Measurements from ENCODE around the gene FER.
"Not testable (repeated sequence)": the region's sequence is repeated elsewhere in the genome, so short reads cannot be mapped to it uniquely, and the experiment has no call there.

FER gene

DNA sequence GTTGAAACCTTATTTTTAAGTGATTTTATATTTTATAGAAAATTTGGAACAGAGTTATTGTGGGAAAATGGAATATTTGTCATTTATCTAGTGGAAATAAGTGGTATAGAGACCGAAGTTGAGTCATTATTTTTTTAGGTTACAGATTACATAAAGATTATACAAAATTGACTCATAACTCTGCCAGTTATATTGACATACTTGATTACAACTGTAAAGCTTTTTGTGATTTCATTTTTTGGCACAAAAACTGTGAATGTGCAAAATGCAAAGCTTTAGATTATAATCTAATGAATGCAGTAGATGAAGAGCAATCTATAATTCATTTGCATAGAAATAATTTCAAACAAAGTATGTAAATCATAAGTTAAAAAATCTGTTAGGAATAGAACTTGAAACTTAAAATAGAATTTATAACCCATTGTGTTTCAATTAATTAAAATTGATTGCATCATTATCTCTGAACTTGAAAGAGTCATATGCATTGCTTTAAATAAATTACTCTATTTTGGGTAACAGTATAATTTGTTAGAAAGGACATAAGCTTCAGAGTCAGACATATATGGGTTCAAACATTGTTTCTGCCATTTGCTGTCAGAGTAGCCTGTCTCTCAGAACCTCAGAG, 280.4 kb downstream of the FER start:
- in situ Hi-C loops (cut with HindIII; ENCODE audit: low sequenced_read_pairs), result no loop called here

DNA sequence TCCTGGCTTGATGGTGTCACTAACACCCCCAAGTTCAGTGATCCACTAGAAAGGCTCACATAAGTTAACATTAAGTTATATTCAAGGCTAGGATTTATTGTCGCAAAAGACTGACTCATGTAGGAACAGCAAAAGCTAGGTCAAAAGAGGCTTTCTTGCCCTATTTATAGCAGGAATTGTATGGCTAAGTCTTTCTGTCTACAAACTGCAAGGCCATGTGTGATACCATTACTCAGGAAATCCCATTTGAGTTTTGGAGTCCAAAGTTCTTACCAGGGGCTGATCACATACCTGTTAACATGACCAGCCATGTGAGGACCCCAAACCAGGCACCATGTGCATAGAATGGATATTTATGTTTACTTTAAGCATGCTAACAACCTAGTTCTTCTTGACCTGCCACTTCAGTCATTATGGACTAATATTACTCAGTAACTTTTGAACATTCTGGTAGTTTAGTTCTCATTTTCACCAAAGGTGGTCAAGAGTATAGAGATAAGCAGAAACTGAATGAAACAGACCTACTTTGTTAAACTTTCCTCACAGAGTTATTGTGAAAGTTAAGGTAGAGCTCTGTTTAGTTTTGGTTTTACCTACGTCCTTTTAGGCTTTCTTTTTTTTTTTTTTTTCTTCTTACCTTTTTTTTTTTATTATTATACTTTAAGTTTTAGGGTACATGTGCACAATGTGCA, 281.1 kb downstream of the FER start:
- in situ Hi-C loops (cut with HindIII; ENCODE audit: low sequenced_read_pairs), result no loop called here

DNA sequence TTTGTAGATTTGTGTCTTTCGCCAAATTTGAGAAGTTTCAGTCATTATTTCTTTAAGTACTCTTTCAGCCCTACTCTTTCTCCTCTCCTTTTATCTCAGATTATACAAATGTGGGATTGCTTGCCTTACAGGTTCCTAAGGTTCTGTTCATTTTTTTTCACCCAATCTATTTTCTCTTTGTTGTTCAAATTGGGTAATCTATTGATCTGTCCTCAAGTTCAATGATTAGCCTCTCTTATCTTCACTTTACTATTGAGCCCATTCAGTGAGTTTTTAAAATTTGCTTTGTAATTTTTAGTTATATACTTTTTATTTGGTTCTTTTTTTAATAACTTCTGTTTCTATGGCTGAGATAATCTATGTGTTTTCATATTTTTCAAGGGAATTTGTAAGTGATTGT, 282.1 kb downstream of the FER start:
- in situ Hi-C loops (cut with HindIII; ENCODE audit: low sequenced_read_pairs), result loop anchor here (10.0 kb wide), 1 partner anchor 275 kb away; no protein-coding TSS in a partner anchor

DNA sequence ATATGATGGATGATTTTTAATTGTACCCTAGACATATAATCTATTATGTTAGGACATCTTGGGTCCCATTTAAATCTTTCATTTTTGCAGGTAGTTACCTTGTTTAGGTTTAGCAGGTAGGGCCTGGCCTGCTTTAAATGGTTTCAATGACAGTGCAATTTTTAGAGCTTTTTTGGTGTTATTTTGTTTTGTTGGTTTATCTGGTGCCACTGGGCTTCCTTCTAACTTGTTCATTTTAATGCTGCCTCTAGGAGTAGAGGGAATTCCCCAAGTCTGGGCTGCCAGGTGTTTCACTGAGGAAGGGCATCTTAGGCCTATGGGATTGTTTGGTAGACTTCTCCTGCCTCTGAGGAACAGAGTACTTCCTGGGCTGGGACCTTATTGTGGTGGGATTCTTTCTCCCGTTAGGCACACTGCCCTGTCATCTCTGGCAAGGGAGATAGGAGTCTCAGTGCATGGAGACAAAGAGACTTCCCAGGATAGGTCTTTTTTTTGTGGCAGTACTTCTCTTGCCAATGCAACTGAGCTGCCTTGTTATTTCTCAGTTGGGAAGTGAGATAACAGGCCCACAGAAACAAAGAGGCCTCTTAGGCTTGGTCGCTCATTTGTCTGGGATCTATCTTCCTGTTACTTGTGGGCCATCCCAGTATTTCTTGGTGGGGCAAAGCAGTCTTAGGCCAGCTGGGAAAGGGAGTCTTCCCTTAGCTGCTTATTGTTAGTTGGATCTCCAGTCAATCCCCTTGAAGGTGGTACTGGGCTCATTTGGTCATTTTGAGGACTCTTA, 282.9 kb downstream of the FER start:
- in situ Hi-C loops (cut with HindIII; ENCODE audit: low sequenced_read_pairs), result loop anchor here (10.0 kb wide), 1 partner anchor 276 kb away; no protein-coding TSS in a partner anchor

- in situ Hi-C loops (cut with HindIII; ENCODE audit: low sequenced_read_pairs), result loop anchor here (10.0 kb wide), 1 partner anchor 280 kb away; no protein-coding TSS in a partner anchor
Measured at GRCh38 chr5:109034306-109034705, 286.6 kb downstream of the FER start.

DNA sequence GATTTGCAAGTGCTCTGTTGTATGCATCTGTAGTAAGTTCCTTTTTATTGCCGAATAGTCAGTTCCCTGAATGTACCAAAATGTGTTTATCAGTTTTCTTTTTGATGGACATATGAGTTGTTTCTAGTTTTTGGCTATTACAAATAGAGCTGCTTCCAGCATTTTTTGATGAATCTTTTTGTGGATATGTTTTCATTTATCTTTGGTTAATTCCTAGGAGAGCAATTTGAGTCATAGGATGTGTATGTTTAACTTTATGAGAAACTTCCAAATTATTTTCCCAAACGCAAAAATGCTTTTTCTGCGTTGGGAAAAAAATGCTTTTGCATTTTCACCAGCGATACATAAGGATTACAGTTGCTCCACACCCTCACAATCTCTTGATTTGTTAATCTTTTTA, 287.7 kb downstream of the FER start:
- in situ Hi-C loops (cut with HindIII; ENCODE audit: low sequenced_read_pairs), result loop anchor here (10.0 kb wide), 1 partner anchor 281 kb away; no protein-coding TSS in a partner anchor

DNA sequence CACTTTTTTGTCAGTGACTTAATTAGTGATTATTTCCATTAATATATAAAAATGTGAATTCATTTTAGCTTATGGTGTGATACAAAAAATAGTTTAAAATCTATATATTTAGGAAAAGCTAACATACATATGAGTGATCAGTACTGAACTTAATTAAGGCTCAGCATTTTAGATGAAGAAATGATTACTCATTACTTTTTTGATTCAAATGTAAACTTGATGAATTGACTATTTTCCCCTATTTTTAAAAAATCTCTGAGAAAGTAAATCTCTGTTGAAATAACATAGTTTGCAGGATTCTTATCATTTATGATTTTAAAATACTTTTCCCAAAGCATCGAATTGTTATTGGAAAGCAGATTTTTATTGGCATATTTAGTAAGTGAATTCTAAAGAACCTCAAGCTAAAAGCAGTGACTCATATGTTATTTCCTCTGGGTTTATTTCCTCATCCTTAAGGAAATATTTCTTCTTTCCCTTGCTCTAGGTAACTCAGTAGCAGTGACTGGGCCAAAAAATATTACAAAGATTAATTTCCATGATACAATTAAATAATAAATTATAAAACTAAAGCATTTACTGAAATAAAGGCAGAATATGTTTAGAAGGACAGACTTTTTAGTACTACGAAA, 290.6 kb downstream of the FER start:
- in situ Hi-C loops (cut with HindIII; ENCODE audit: low sequenced_read_pairs), result loop anchor here (10.0 kb wide), 1 partner anchor 284 kb away; no protein-coding TSS in a partner anchor

DNA sequence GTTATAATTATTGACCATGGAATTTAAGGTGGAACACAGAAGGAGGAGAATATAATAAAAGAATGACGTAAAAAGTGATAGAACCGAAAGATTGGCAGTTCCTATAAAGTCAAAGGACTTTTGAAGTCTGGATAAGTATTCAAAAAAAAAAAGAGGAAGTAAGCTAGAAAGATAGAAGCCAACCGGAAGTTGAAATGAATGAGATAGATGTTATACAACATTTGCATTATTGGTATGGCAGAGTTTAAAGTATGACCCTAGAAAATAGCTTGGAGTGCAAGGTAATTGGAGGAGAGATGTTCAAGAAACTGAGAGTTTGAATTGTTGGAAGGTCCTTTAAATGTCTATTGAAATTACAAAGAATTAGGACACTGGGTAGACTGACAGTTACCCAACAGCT, 293.6 kb downstream of the FER start:
- in situ Hi-C loops (cut with HindIII; ENCODE audit: low sequenced_read_pairs), result no loop called here

- in situ Hi-C loops (cut with HindIII; ENCODE audit: low sequenced_read_pairs), result no loop called here
Measured at GRCh38 chr5:109045710-109046109, 298.0 kb downstream of the FER start.

- in situ Hi-C loops (cut with HindIII; ENCODE audit: low sequenced_read_pairs), result no loop called here
Measured at GRCh38 chr5:109049565-109049964, 301.9 kb downstream of the FER start.

GRCh38 chr5:109050321-109050720, 302.6 kb downstream of the FER start:
- in situ Hi-C loops (cut with HindIII; ENCODE audit: low sequenced_read_pairs), result not testable (repeated sequence)

DNA sequence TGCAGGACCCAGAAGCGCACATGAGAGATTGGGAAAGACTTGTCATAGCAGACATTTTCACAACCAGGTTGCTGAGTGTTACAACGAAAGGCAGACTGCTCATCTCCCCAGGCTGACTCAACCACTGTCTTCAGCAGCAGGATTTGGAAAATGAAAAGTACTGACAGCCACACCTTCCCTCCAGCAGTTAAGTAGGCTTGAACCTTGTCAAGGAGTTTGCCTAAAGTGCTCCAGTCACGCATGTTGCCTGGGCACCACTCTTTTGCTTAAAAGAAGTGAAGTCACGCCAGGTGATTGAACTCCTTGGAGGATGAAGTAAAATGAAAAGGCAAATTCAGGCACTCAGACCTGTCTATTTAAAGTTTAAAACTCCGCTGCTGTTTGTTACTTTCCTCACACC, 304.5 kb downstream of the FER start:
- in situ Hi-C loops (cut with HindIII; ENCODE audit: low sequenced_read_pairs), result not testable (repeated sequence)

- in situ Hi-C loops (cut with HindIII; ENCODE audit: low sequenced_read_pairs), result no loop called here
Measured at GRCh38 chr5:109053995-109054417, 306.3 kb downstream of the FER start.

- in situ Hi-C loops (cut with HindIII; ENCODE audit: low sequenced_read_pairs), result no loop called here
Measured at GRCh38 chr5:109060378-109061025, 312.8 kb downstream of the FER start.

DNA sequence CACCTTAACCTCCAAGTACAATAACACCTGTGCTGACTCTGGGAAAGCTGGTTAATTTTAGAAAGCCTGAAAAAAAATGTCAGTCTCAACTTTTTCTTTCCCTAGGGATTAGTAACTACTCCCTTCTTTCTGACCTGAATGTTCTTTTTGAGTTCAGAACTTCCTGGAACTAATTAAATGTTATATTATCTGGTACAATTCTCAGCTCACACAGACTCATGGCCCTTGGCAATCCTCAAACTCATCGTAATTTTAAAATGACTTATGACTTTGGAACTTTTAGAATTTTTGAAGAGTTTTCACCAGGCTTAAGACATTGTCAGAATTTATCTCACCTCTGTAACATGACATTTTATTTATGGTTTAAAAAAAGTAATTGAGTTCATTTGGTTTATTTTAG, 315.0 kb downstream of the FER start:
- in situ Hi-C loops (cut with HindIII; ENCODE audit: low sequenced_read_pairs), result no loop called here

- in situ Hi-C loops (cut with HindIII; ENCODE audit: low sequenced_read_pairs), result no loop called here
Measured at GRCh38 chr5:109063223-109063622, 315.5 kb downstream of the FER start.

- in situ Hi-C loops (cut with HindIII; ENCODE audit: low sequenced_read_pairs), result no loop called here
Measured at GRCh38 chr5:109076741-109077140, 329.0 kb downstream of the FER start.

DNA sequence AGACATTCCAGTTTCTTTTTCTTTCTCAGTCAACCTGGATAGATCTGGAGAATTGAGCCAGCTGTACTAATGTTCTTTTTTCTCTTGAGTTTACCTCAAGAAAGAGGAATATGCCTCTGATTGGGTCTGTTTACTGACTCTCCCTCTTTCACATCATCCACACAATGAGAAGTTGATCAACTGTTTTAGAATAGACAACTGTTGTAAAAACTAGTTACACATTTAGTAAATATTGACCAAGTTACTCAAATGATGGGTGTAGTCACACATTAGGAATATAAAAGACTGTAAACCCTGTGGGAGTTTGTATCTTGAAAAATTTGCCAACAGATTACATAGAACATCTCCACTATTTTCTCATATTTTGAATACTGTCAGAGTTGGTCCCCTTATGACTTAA, 330.8 kb downstream of the FER start:
- in situ Hi-C loops (cut with HindIII; ENCODE audit: low sequenced_read_pairs), result no loop called here

DNA sequence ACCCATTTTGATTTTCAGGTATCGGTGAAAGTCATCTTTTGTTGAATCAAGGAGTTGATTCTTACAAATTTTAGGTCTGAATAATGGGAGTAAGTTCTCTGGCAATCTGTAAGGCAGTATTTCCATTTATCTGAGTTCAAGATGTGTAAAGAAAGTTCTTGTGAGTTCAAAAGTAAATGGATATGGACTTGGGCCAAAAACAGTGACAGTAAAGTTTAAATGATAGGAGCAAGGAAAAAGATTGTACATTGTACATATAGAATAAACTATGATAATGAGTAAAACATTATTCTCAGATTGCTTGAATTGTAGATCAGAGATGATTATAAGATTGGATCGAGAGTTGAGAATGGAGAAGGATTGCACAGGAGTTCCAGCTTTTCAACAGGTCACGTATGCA, 332.8 kb downstream of the FER start:
- in situ Hi-C loops (cut with HindIII; ENCODE audit: low sequenced_read_pairs), result no loop called here

DNA sequence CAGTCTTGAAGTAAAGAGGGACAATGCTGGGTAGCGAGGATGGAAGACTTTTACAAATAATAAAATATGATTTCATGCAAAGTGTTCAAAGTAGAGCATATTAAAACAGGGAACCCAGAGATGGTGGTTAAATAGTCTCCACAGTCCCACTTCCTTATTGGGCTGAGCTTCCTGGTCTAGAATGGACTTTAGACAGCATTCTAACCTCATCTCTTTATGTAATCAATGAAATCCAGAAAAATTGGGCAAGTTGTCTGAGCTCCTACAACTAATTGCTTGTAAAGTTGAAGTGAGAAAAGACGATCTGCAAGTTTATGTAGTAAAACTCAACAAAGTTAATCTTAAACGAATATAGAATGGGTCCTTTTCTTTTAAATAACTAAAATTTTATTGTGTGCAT, 333.2 kb downstream of the FER start:
- in situ Hi-C loops (cut with HindIII; ENCODE audit: low sequenced_read_pairs), result no loop called here

DNA sequence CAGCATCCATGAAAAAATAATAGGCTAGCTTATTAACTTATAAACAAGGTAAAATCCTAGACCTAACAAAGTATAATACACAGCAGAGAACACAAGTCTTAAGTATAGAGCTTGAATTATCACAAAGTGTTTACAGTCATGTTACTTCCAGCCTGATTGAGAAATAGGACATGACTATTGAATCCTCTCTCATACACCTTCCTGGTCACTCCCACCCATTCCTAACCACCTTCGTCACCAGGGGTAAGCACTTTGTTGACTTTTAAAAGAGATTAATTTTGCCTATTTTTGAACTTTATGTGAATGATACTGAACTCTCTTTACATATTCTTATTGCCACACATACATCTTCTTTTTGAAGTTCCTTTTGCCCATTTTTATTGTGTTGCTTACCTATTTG, 336.2 kb downstream of the FER start:
- in situ Hi-C loops (cut with HindIII; ENCODE audit: low sequenced_read_pairs), result no loop called here
